Mesothelial cell of epicardium (in vitro differentiated cells): Measurements from ENCODE around the gene TBC1D19. TPM values are rescaled to one million over a fixed set of nuclear protein-coding genes. Genes with fewer than 3 reads are reported as not detected.
A peak's percentile ranks its signal among the peaks of the same experiment; 100 is the strongest.

ENCODE experiments used
- DNase-seq, 2 experiments: peaks; one replicate each; pipeline ENCODE4 v3.0.0; 2021; ENCODE audit warnings: low spot score in 2 of 2; ENCODE audit not compliant: unreplicated experiment in 2 of 2
- H3K27ac Mint-ChIP-seq: 2 replicates; pipeline ENCODE4 v1.8.0; 2021; ENCODE audit warnings: mixed read lengths
- H3K27me3 Mint-ChIP-seq: 2 replicates; pipeline ENCODE4 v1.8.0; 2021; ENCODE audit warnings: low read depth, mixed read lengths
- H3K36me3 Mint-ChIP-seq: 2 replicates; pipeline ENCODE4 v1.8.0; 2021; ENCODE audit warnings: mixed read lengths
- H3K4me1 Mint-ChIP-seq: 2 replicates; pipeline ENCODE4 v1.8.0; 2021; ENCODE audit warnings: mixed read lengths
- H3K4me3 Mint-ChIP-seq: 2 replicates; pipeline ENCODE4 v1.8.0; 2021; ENCODE audit warnings: mild to moderate bottlenecking, moderate library complexity, mixed read lengths
- H3K9me3 Mint-ChIP-seq: 2 replicates; pipeline ENCODE4 v1.8.0; 2021; ENCODE audit warnings: mixed read lengths
- CTCF ChIP-seq: fragments of 200-600 bp; sonication (generic); IDR thresholded peaks from one replicate; pipeline ENCODE4 v1.5.0; 2021; ENCODE audit warnings: antibody characterized with exemption; ENCODE audit not compliant: unreplicated experiment
- total RNA-seq: library from RNA; stranded (reverse); gene quantifications from 3 replicates; pipeline ENCODE4 v1.2.1, GENCODE V29; 2021

Gene TBC1D19
- total RNA-seq, 1 donor from 2014 or later = 15.7 TPM

DNA sequence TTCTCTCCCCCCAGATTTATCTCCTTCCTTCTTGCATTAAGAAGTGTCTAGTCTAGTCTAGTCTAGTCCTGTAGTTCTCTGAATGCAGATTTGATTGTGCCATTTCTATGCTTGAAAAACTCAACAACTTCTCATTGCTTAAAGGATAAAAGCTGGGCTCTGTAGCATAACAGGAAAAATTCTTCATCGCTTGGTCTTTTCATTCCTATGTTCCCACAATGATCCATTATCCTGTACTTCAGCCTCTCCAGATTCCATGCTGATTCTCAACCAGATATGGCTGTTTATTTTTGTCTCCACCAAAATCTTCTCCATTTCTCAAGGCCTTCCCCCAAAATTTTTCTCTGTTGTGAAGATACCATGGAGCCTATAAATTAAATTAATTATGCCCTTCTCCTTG is 173.9 kb downstream of the TBC1D19 start:
- H3K4me3 Mint-ChIP-seq = no peak overlapping the region
- peaks cover 5% of the 10 kb centered on the region for H3K4me1 Mint-ChIP-seq
- peaks cover 9% of the 10 kb centered on the region for H3K36me3 Mint-ChIP-seq
- no peak for DNase-seq
- no peak for TF ChIP-seq CTCF
- H3K27ac Mint-ChIP-seq = no peak overlapping the region
- no peaks in the 10 kb centered on the region for H3K9me3 Mint-ChIP-seq
- no peaks in the 10 kb centered on the region for H3K27me3 Mint-ChIP-seq

DNA sequence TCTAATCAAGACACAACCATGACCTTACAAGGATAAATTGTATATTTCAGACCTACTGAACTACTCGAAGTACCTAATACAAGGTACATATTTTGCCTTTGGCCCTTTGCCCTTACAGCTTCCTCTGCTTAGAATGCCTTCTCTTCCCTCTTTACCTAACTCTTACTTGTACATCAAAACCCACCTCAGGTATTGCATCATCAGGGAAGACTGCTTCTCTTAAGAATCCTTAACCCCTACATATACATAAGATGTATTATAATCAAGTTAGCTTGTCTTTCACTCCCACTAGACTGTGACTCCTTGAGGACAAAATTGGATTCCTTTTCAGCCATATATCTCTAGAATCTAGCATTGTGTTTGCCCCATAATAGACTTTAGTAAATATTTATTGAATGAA is 175.0 kb downstream of the TBC1D19 start:
- Mint-ChIP-seq H3K4me1 (peaks cover 15% of the 10 kb centered on the region), H3K27ac (no peak overlapping the region), H3K27me3 (no peaks in the 10 kb centered on the region), H3K4me3 (no peak overlapping the region), H3K9me3 (no peaks in the 10 kb centered on the region), H3K36me3 (peaks cover 9% of the 10 kb centered on the region)
- no peak for TF ChIP-seq CTCF
- no peak for DNase-seq

DNA sequence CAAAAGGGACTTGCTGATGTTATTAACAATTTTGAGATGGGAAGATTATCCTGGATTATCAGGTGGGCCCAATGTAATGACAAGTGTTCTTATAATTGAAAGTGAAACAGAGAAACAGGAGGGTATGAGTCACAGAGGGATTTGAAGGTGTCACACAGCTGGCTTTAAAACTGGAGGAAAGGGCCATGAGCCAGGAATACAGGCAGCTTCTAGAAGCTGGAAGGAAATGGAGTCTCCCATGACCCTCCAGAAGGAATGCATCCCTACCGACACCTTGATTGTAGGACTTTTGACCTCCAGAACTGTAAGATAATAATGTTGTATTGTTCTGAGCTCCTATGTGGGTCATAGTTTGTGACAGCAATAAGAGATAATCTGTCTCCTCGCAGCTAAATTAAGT is 178.8 kb downstream of the TBC1D19 start:
- H3K9me3 Mint-ChIP-seq = no peaks in the 10 kb centered on the region
- H3K4me3 Mint-ChIP-seq = no peak overlapping the region
- H3K27me3 Mint-ChIP-seq = no peaks in the 10 kb centered on the region
- H3K27ac Mint-ChIP-seq = no peak overlapping the region
- no peak for TF ChIP-seq CTCF
- H3K36me3 Mint-ChIP-seq = peaks cover 5% of the 10 kb centered on the region
- no peak for DNase-seq
- H3K4me1 Mint-ChIP-seq = peaks cover 26% of the 10 kb centered on the region

GRCh38 chr4:26763063-26763462 is 179.2 kb downstream of the TBC1D19 start:
- H3K27me3 Mint-ChIP-seq = no peaks in the 10 kb centered on the region
- no peak overlapping the region for H3K4me3 Mint-ChIP-seq
- peaks cover 5% of the 10 kb centered on the region for H3K36me3 Mint-ChIP-seq
- H3K4me1 Mint-ChIP-seq = peaks cover 23% of the 10 kb centered on the region
- no peak for DNase-seq
- no peak for TF ChIP-seq CTCF
- no peaks in the 10 kb centered on the region for H3K9me3 Mint-ChIP-seq
- H3K27ac Mint-ChIP-seq = peak overlapping the region; percentile 51

DNA sequence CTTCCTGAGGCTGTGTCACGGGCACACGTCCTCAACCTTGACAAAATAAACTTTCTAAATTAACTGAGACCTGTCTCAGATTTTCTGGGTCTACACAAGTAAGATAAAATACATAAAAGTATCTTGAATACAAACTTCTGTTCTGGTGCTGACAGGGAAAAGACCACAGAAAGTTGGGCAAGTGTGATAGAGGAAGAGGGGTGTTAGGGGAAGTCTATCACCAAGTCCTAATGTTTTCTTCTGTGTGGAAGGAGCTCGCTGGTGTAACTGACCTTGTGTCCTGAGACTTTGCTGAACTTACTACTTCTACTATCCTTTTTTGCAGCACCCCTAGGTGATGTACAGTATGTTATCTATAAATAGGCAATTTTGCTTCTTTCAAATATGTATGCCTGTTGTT is 179.8 kb downstream of the TBC1D19 start:
- H3K36me3 Mint-ChIP-seq = peaks cover 5% of the 10 kb centered on the region

More for the DNA sequence above, 179.8 kb downstream of the TBC1D19 start:
- H3K27ac Mint-ChIP-seq = no peak overlapping the region
- H3K27me3 Mint-ChIP-seq = no peaks in the 10 kb centered on the region
- H3K4me1 Mint-ChIP-seq = peaks cover 23% of the 10 kb centered on the region
- no peak overlapping the region for H3K4me3 Mint-ChIP-seq
- no peaks in the 10 kb centered on the region for H3K9me3 Mint-ChIP-seq
- TF ChIP-seq CTCF = no peak
- DNase-seq = no peak
